Measurements from ENCODE around the gene CACNA2D3.

CACNA2D3 gene

GRCh38 chr3:54547846-54548245 lies 425.5 kb downstream of the CACNA2D3 start:
- Histone ChIP-seq H3K27me3 (ENCODE audit: low read length) (no peaks in the 10 kb centered on the region), H2AFZ (ENCODE audit: low read depth, low read length, severe bottlenecking) (no peak overlapping the region), H3K9ac (ENCODE audit: low read length) (no peak overlapping the region), H3F3A (ENCODE audit: insufficient read depth) (no peaks in the 10 kb centered on the region), H3K4me3 (ENCODE audit: insufficient read depth, low read length, poor library complexity, severe bottlenecking) (no peak overlapping the region), H3K79me2 (ENCODE audit: insufficient read depth, low read length) (no peaks in the 10 kb centered on the region), H4K20me1 (ENCODE audit: low read depth, low read length) (no peaks in the 10 kb centered on the region), H3K9me2 (replicated peaks; ENCODE audit: insufficient read depth, low read length) (no peaks in the 10 kb centered on the region), H3K36me3 (ENCODE audit: low read length) (no peaks in the 10 kb centered on the region), H3K4me2 (ENCODE audit: low read depth, low read length, poor library complexity, severe bottlenecking) (no peak overlapping the region), H3K9me3 (ENCODE audit: insufficient read depth, low read length) (no peaks in the 10 kb centered on the region), H3K27ac (ENCODE audit: low read depth, low read length) (no peak overlapping the region)
- TF ChIP-seq EZH2phosphoT487 (conservative IDR thresholded peaks at IDR 0.05; ENCODE audit: low read length) (no peak), CTCF (IDR thresholded peaks at IDR 0.05; ENCODE audit: insufficient read depth, low read length, poor library complexity, severe bottlenecking) (no peak)

- Histone ChIP-seq H3K4me3 (ENCODE audit: insufficient read depth, low read length, poor library complexity, severe bottlenecking) (no peak overlapping the region), H3K27ac (ENCODE audit: low read depth, low read length) (no peak overlapping the region), H4K20me1 (ENCODE audit: low read depth, low read length) (no peaks in the 10 kb centered on the region), H3K9me3 (ENCODE audit: insufficient read depth, low read length) (no peaks in the 10 kb centered on the region), H2AFZ (ENCODE audit: low read depth, low read length, severe bottlenecking) (no peak overlapping the region), H3F3A (ENCODE audit: insufficient read depth) (no peaks in the 10 kb centered on the region), H3K79me2 (ENCODE audit: insufficient read depth, low read length) (no peaks in the 10 kb centered on the region), H3K9ac (ENCODE audit: low read length) (no peak overlapping the region), H3K36me3 (ENCODE audit: low read length) (no peaks in the 10 kb centered on the region), H3K9me2 (replicated peaks; ENCODE audit: insufficient read depth, low read length) (no peaks in the 10 kb centered on the region), H3K27me3 (ENCODE audit: low read length) (no peaks in the 10 kb centered on the region), H3K4me2 (ENCODE audit: low read depth, low read length, poor library complexity, severe bottlenecking) (no peak overlapping the region)
- TF ChIP-seq CTCF (IDR thresholded peaks at IDR 0.05; ENCODE audit: insufficient read depth, low read length, poor library complexity, severe bottlenecking): no peak
- no peak for TF ChIP-seq EZH2phosphoT487 (conservative IDR thresholded peaks at IDR 0.05; ENCODE audit: low read length)
Measured at GRCh38 chr3:54549607-54550220, 427.4 kb downstream of the CACNA2D3 start.

- Histone ChIP-seq H3K36me3 (ENCODE audit: low read length) (no peaks in the 10 kb centered on the region), H3K4me3 (ENCODE audit: insufficient read depth, low read length, poor library complexity, severe bottlenecking) (no peak overlapping the region), H2AFZ (ENCODE audit: low read depth, low read length, severe bottlenecking) (no peak overlapping the region), H3K9me2 (replicated peaks; ENCODE audit: insufficient read depth, low read length) (no peaks in the 10 kb centered on the region), H3K9ac (ENCODE audit: low read length) (no peak overlapping the region), H3K27ac (ENCODE audit: low read depth, low read length) (no peak overlapping the region), H3K79me2 (ENCODE audit: insufficient read depth, low read length) (no peaks in the 10 kb centered on the region), H3K9me3 (ENCODE audit: insufficient read depth, low read length) (no peaks in the 10 kb centered on the region), H3K27me3 (ENCODE audit: low read length) (no peaks in the 10 kb centered on the region), H3K4me2 (ENCODE audit: low read depth, low read length, poor library complexity, severe bottlenecking) (no peak overlapping the region), H3F3A (ENCODE audit: insufficient read depth) (no peaks in the 10 kb centered on the region), H4K20me1 (ENCODE audit: low read depth, low read length) (no peaks in the 10 kb centered on the region)
- no peak for TF ChIP-seq CTCF (IDR thresholded peaks at IDR 0.05; ENCODE audit: insufficient read depth, low read length, poor library complexity, severe bottlenecking)
- no peak for TF ChIP-seq EZH2phosphoT487 (conservative IDR thresholded peaks at IDR 0.05; ENCODE audit: low read length)
Measured at GRCh38 chr3:54550221-54550977, 428.0 kb downstream of the CACNA2D3 start.

All from SU-DHL-6 (cell line).